MM.1S (cell line): ENCODE results near the gene SIK2.

Experiments
- DNase-seq: peaks from one replicate; pipeline ENCODE4 v3.0.0-alpha.2; 2015
- H2AFZ ChIP-seq: fragments of 300-600 bp; sonication (generic); 2 replicates; pipeline ENCODE4 v1.6.0; 2016; ENCODE audit warnings: antibody characterized with exemption, low read length
- H3F3A ChIP-seq: fragments of 300-600 bp; sonication (generic); 2 replicates; pipeline ENCODE4 v1.6.1; 2016; ENCODE audit warnings: mild to moderate bottlenecking, antibody characterized with exemption, low read length, moderate library complexity, mixed read lengths; ENCODE audit not compliant: insufficient read depth
- H3K27ac ChIP-seq: fragments of 300-600 bp; sonication (generic); 2 replicates; pipeline ENCODE4 v1.5.1; 2016; ENCODE audit warnings: mild to moderate bottlenecking, low read length
- H3K27me3 ChIP-seq: fragments of 300-600 bp; sonication (generic); replicated peaks from 2 replicates; pipeline ENCODE4 v1.6.0; 2016; ENCODE audit warnings: low read length; ENCODE audit not compliant: insufficient read depth
- H3K36me3 ChIP-seq: fragments of 300-600 bp; sonication (generic); replicated peaks from 2 replicates; pipeline ENCODE4 v1.6.1; 2016; ENCODE audit warnings: mild to moderate bottlenecking, low read length, mixed read lengths; ENCODE audit not compliant: insufficient read depth
- H3K4me1 ChIP-seq: fragments of 300-600 bp; sonication (generic); 2 replicates; pipeline ENCODE4 v1.6.1; 2016; ENCODE audit warnings: low read length, mixed read lengths
- H3K4me2 ChIP-seq: fragments of 300-600 bp; sonication (generic); 2 replicates; pipeline ENCODE4 v1.6.0; 2016; ENCODE audit warnings: low read depth, low read length
- H3K4me3 ChIP-seq: fragments of 300-600 bp; sonication (generic); 2 replicates; pipeline ENCODE4 v1.5.1; 2016; ENCODE audit warnings: low read length, mixed read lengths
- H3K79me2 ChIP-seq: fragments of 300-600 bp; sonication (generic); 2 replicates; pipeline ENCODE4 v1.6.1; 2016; ENCODE audit warnings: mixed run types, low read length, mixed read lengths
- H3K9ac ChIP-seq: fragments of 300-600 bp; sonication (generic); 2 replicates; pipeline ENCODE4 v1.6.1; 2016; ENCODE audit warnings: low read length, mixed read lengths
- H3K9me2 ChIP-seq: fragments of 300-600 bp; sonication (generic); replicated peaks from 2 replicates; pipeline ENCODE4 v1.6.1; 2016; ENCODE audit warnings: mild to moderate bottlenecking, low read length, mixed read lengths; ENCODE audit not compliant: insufficient read depth
- H3K9me3 ChIP-seq: fragments of 300-600 bp; sonication (generic); replicated peaks from 2 replicates; pipeline ENCODE4 v1.6.1; 2016; ENCODE audit warnings: mild to moderate bottlenecking, low read length, mixed read lengths; ENCODE audit not compliant: insufficient read depth
- H4K20me1 ChIP-seq: fragments of 300-600 bp; sonication (generic); 2 replicates; pipeline ENCODE4 v1.6.1; 2016; ENCODE audit warnings: mild to moderate bottlenecking, low read length, moderate library complexity, mixed read lengths; ENCODE audit not compliant: insufficient read depth
- CTCF ChIP-seq: fragments of 300-600 bp; sonication (generic); IDR thresholded peaks from 2 replicates; pipeline ENCODE4 v1.5.1; 2016; ENCODE audit warnings: antibody characterized with exemption, low read length, mixed read lengths
- EZH2 ChIP-seq: fragments of 300-600 bp; sonication (generic); optimal IDR thresholded peaks from 2 replicates; pipeline ENCODE3; 2017; ENCODE audit warnings: low read depth, mild to moderate bottlenecking, antibody characterized with exemption, low read length, mixed read lengths
- EZH2phosphoT487 ChIP-seq: fragments of 300-600 bp; sonication (generic); IDR thresholded peaks from 2 replicates; pipeline ENCODE4 v1.6.1; 2018; ENCODE audit warnings: antibody characterized with exemption, low read length

Gene SIK2

DNA sequence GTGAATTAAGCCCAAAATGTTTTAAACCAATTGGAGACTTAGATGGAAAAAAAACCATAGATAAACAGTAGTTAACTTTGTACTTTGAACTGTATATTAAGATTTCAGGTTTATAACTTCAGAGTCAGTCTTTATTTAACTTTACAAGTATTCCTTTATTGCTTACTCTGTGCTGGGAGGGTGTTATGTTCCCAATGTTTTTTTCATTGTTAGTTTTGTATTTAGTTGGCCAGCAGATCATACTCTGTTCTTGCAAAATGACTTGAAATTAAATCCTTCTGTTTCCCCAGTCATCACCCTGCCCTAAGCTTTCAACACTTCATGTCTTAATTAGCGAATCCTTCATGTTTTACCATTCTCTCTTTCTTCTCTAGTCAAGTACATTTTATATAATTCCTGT lies 25.3 kb downstream of the SIK2 start:
- no peaks in the 10 kb centered on the region for H3K36me3 ChIP-seq
- peaks cover 4% of the 10 kb centered on the region; the same call in 1 of the 2 replicates for H3F3A ChIP-seq
- H3K4me1 ChIP-seq = peaks cover 4% of the 10 kb centered on the region
- H3K79me2 ChIP-seq = no peaks in the 10 kb centered on the region
- no peaks in the 10 kb centered on the region for H3K27me3 ChIP-seq
- H3K4me3 ChIP-seq = no peak overlapping the region
- H3K4me2 ChIP-seq = no peak overlapping the region
- H3K9ac ChIP-seq = no peak overlapping the region
- H2AFZ ChIP-seq = no peak overlapping the region
- H4K20me1 ChIP-seq = no peaks in the 10 kb centered on the region
- no peak overlapping the region for H3K27ac ChIP-seq
- no peaks in the 10 kb centered on the region for H3K9me3 ChIP-seq
- no peak for DNase-seq
- no peaks in the 10 kb centered on the region for H3K9me2 ChIP-seq
- no peak for TF ChIP-seq CTCF

- Histone ChIP-seq H3K36me3 (no peaks in the 10 kb centered on the region), H2AFZ (no peak overlapping the region), H3K9me2 (no peaks in the 10 kb centered on the region), H3K27me3 (no peaks in the 10 kb centered on the region), H3K27ac (no peak overlapping the region), H3K9me3 (no peaks in the 10 kb centered on the region), H3K4me2 (no peak overlapping the region), H3K4me3 (no peak overlapping the region), H3K4me1 (peaks cover 21% of the 10 kb centered on the region), H3K9ac (no peak overlapping the region), H3K79me2 (no peaks in the 10 kb centered on the region), H4K20me1 (no peaks in the 10 kb centered on the region), H3F3A (peaks cover 7% of the 10 kb centered on the region; the same call in 1 of the 2 replicates)
- DNase-seq = no peak
- TF ChIP-seq CTCF = no peak
- no peak for TF ChIP-seq EZH2phosphoT487
- no peak for TF ChIP-seq EZH2
Measured at GRCh38 chr11:111629499-111629898, 27.2 kb downstream of the SIK2 start.

- H2AFZ ChIP-seq = peak overlapping the region; percentile 5; the same call in 1 of the 2 replicates
- DNase-seq = no peak
- peaks cover 7% of the 10 kb centered on the region; the same call in 1 of the 2 replicates for H3F3A ChIP-seq
- no peaks in the 10 kb centered on the region for H3K9me2 ChIP-seq
- H3K4me1 ChIP-seq = peaks cover 25% of the 10 kb centered on the region
- H3K27me3 ChIP-seq = no peaks in the 10 kb centered on the region
- H3K36me3 ChIP-seq = no peaks in the 10 kb centered on the region
- H4K20me1 ChIP-seq = no peaks in the 10 kb centered on the region
- TF ChIP-seq EZH2 = no peak
- TF ChIP-seq EZH2phosphoT487 = no peak
- no peak for TF ChIP-seq CTCF
- H3K9me3 ChIP-seq = no peaks in the 10 kb centered on the region
- 0 out of 2 replicates have a peak, but pooled peaks cover 4% of the 10 kb centered on the region for H3K79me2 ChIP-seq
- H3K9ac ChIP-seq = no peak overlapping the region
- peak overlapping the region; percentile 39; the same call in 1 of the 2 replicates for H3K4me2 ChIP-seq
- peak overlapping the region; percentile 26; the same call in 1 of the 2 replicates for H3K27ac ChIP-seq
- no peak overlapping the region for H3K4me3 ChIP-seq
Measured at GRCh38 chr11:111631024-111631665, 28.9 kb downstream of the SIK2 start.
